BJ (cell line): ENCODE measurements around the gene SLC51B. TPM values are rescaled to one million over a fixed set of nuclear protein-coding genes. Genes with fewer than 3 reads are reported as not detected.

ENCODE experiments used
- CTCF ChIA-PET: fragments of 350-600 bp; formaldehyde crosslinking; extraction: SDS; loops from one replicate; lab custom pipeline; 2021; ENCODE audit warnings: antibody characterized with exemption, inconsistent platforms; lab: Yijun Ruan, JAX
- POLR2A ChIA-PET: fragments of 300-600 bp; sonication (Branson Sonifier 250); formaldehyde crosslinking; extraction: SDS; loops from one replicate; lab custom pipeline; 2021; ENCODE audit warnings: antibody characterized with exemption; lab: Charles Lee
- DNase-seq: peaks from one replicate; pipeline ENCODE4 v3.0.0-alpha.2; 2011; ENCODE audit warnings: low read depth
- H3K27me3 ChIP-seq: 2 replicates; pipeline ENCODE4 v1.6.0; 2011; ENCODE audit warnings: low read length; ENCODE audit not compliant: control insufficient read depth, insufficient read depth
- H3K36me3 ChIP-seq: 2 replicates; pipeline ENCODE4 v1.5.1; 2011; ENCODE audit warnings: low read length; ENCODE audit not compliant: control insufficient read depth, insufficient read depth
- H3K4me3 ChIP-seq: 2 replicates; pipeline ENCODE4 v1.5.1; 2011; ENCODE audit warnings: low read depth, mild to moderate bottlenecking, control low read depth, low read length
- polyA plus RNA-seq: library from polyadenylated mRNA; depleted of rRNA; stranded (reverse); fragments of >200 nt; gene quantifications from 2 replicates; pipeline ENCODE4 v1.2.3, GENCODE V29; 2011; rRNA removed
- TF ChIP-seq, protein P1 (sequence below): IDR thresholded peaks from 2 replicates; pipeline ENCODE4 v1.5.1; 2011; ENCODE audit warnings: low read depth, mild to moderate bottlenecking, control low read depth, inconsistent platforms, low read length, moderate library complexity; ENCODE audit not compliant: insufficient read depth

The SLC51B gene
- polyA plus RNA-seq, 1 experiment: not detected

GRCh38 chr15:65101411-65101890, 56.3 kb downstream of the SLC51B start:
- Histone ChIP-seq H3K4me3 (no peak overlapping the region), H3K36me3 (peaks cover 19% of the 10 kb centered on the region), H3K27me3 (no peaks in the 10 kb centered on the region)
- TF ChIP-seq, protein P1, sequence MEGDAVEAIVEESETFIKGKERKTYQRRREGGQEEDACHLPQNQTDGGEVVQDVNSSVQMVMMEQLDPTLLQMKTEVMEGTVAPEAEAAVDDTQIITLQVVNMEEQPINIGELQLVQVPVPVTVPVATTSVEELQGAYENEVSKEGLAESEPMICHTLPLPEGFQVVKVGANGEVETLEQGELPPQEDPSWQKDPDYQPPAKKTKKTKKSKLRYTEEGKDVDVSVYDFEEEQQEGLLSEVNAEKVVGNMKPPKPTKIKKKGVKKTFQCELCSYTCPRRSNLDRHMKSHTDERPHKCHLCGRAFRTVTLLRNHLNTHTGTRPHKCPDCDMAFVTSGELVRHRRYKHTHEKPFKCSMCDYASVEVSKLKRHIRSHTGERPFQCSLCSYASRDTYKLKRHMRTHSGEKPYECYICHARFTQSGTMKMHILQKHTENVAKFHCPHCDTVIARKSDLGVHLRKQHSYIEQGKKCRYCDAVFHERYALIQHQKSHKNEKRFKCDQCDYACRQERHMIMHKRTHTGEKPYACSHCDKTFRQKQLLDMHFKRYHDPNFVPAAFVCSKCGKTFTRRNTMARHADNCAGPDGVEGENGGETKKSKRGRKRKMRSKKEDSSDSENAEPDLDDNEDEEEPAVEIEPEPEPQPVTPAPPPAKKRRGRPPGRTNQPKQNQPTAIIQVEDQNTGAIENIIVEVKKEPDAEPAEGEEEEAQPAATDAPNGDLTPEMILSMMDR: peak; percentile 85
- POLR2A ChIA-PET: no interaction called here
- no peak for DNase-seq
- CTCF ChIA-PET: interaction anchor here (0.6 to 5.6 kb wide), 25 partner anchors 9 to 460 kb away, joined by 3 to 70 read pairs (median 4); partner anchors contain the start of genes KBTBD13 and UBAP1L

GRCh38 chr15:65101891-65102708, 56.9 kb downstream of the SLC51B start:
- no peak for DNase-seq
- ChIA-PET POLR2A (no interaction called here), CTCF (interaction anchor here (0.6 to 5.6 kb wide), 27 partner anchors 9 to 459 kb away, joined by 3 to 70 read pairs (median 4); partner anchors contain the start of genes KBTBD13 and UBAP1L)
- Histone ChIP-seq H3K27me3 (no peaks in the 10 kb centered on the region), H3K36me3 (peaks cover 19% of the 10 kb centered on the region), H3K4me3 (no peak overlapping the region)
- TF ChIP-seq, protein P1: no peak

- TF ChIP-seq, protein P1: no peak
- Histone ChIP-seq H3K36me3 (peaks cover 18% of the 10 kb centered on the region), H3K4me3 (no peak overlapping the region), H3K27me3 (no peaks in the 10 kb centered on the region)
- POLR2A ChIA-PET: no interaction called here
- no peak for DNase-seq
- CTCF ChIA-PET: interaction anchor here (0.6 to 5.6 kb wide), 5 partner anchors 18 to 69 kb away, joined by 4 to 70 read pairs (median 4); no protein-coding TSS in a partner anchor
These were observed 57.7 kb downstream of the SLC51B start for GRCh38 chr15:65102912-65103311.

Other genes with a start within 250 kb of the SLC51B start
- gene PIF1, start 219.7 kb upstream of the SLC51B start, polyA plus RNA-seq: 7.5 and 10.8 TPM in 2 replicates
- 24.7 and 33.6 TPM in 2 replicates for gene PLEKHO2, start 203.5 kb upstream of the SLC51B start, polyA plus RNA-seq
- gene ANKDD1A, start 133.5 kb upstream of the SLC51B start, polyA plus RNA-seq: 2.9 and 4.9 TPM in 2 replicates
- gene SPG21, start 55.5 kb upstream of the SLC51B start, polyA plus RNA-seq: 54.7 and 59.9 TPM in 2 replicates
- 6.4 and 9.6 TPM in 2 replicates for gene MTFMT, start 15.7 kb upstream of the SLC51B start, polyA plus RNA-seq
- 0.12 and 0.16 TPM in 2 replicates for gene RASL12, start 22.6 kb downstream of the SLC51B start, polyA plus RNA-seq
- gene KBTBD13, start 31.4 kb downstream of the SLC51B start, polyA plus RNA-seq: not detected in 2 replicates
- gene UBAP1L, start 69.8 kb downstream of the SLC51B start, polyA plus RNA-seq: 0.72 and 1.0 TPM in 2 replicates
- gene PDCD7, start 88.4 kb downstream of the SLC51B start, polyA plus RNA-seq: 11.8 and 12.0 TPM in 2 replicates
- gene CLPX, start 140.0 kb downstream of the SLC51B start, polyA plus RNA-seq: 13.3 and 29.7 TPM in 2 replicates
- 0.07 and 0.09 TPM in 2 replicates for gene CILP, start 166.1 kb downstream of the SLC51B start, polyA plus RNA-seq
- 5.1 and 5.2 TPM in 2 replicates for gene PARP16, start 241.5 kb downstream of the SLC51B start, polyA plus RNA-seq